H9 (cell line): ENCODE measurements around the gene AP3D1. TPM values are rescaled to one million over a fixed set of nuclear protein-coding genes. Genes with fewer than 3 reads are reported as not detected.

Source experiments
- DNase-seq: peaks from one replicate; pipeline ENCODE4 v3.0.0-alpha.2; 2017
- H2AFZ ChIP-seq: one replicate; pipeline ENCODE4 v1.6.1; 2013; ENCODE audit warnings: mild to moderate bottlenecking, low read length, control low read depth, moderate library complexity
- H2AK5ac ChIP-seq: 2 replicates; pipeline ENCODE4 v1.6.1; 2013; ENCODE audit warnings: low read length, control low read depth, mixed read lengths; ENCODE audit not compliant: insufficient read length
- H2BK120ac ChIP-seq: one replicate; pipeline ENCODE4 v1.6.1; 2013; ENCODE audit warnings: low read depth, mild to moderate bottlenecking, low read length, control low read depth, inconsistent platforms; ENCODE audit not compliant: poor library complexity, severe bottlenecking
- H2BK12ac ChIP-seq: 2 replicates; pipeline ENCODE4 v1.6.1; 2013; ENCODE audit warnings: low read length, control low read depth, mixed read lengths, low read depth; ENCODE audit not compliant: insufficient read length
- H2BK15ac ChIP-seq: 2 replicates; pipeline ENCODE4 v1.6.1; 2013; ENCODE audit warnings: low read depth, low read length, control low read depth
- H2BK20ac ChIP-seq: one replicate; pipeline ENCODE4 v1.6.1; 2013; ENCODE audit warnings: low read depth, mild to moderate bottlenecking, low read length, control low read depth, inconsistent platforms; ENCODE audit not compliant: poor library complexity, severe bottlenecking
- H2BK5ac ChIP-seq: 2 replicates; pipeline ENCODE4 v1.6.1; 2013; ENCODE audit warnings: low read length, control low read depth, mixed read lengths; ENCODE audit not compliant: insufficient read length
- H3K14ac ChIP-seq: 2 replicates; pipeline ENCODE4 v1.6.1; 2013; ENCODE audit warnings: low read length, control low read depth; ENCODE audit not compliant: insufficient read depth
- H3K18ac ChIP-seq: 2 replicates; pipeline ENCODE4 v1.6.1; 2013; ENCODE audit warnings: low read depth, mild to moderate bottlenecking, mixed read lengths, low read length, control low read depth; ENCODE audit not compliant: insufficient read length
- H3K23ac ChIP-seq: 2 replicates; pipeline ENCODE4 v1.6.1; 2013; ENCODE audit warnings: low read length, control low read depth, mixed read lengths, low read depth; ENCODE audit not compliant: insufficient read length
- H3K23me2 ChIP-seq: 2 replicates; pipeline ENCODE4 v1.6.1; 2013; ENCODE audit warnings: low read depth, mild to moderate bottlenecking, mixed read lengths, low read length, control low read depth; ENCODE audit not compliant: insufficient read length, poor library complexity, severe bottlenecking
- H3K27ac ChIP-seq: 2 replicates; pipeline ENCODE4 v1.5.1; 2013; ENCODE audit warnings: low read length, control low read depth, mixed read lengths, low read depth; ENCODE audit not compliant: insufficient read length
- H3K27me3 ChIP-seq: 2 replicates; pipeline ENCODE4 v1.6.1; 2013; ENCODE audit warnings: low read length, control low read depth, inconsistent platforms; ENCODE audit not compliant: insufficient read depth
- H3K4ac ChIP-seq: 2 replicates; pipeline ENCODE4 v1.6.1; 2013; ENCODE audit warnings: low read depth, mild to moderate bottlenecking, control low read depth, inconsistent platforms, low read length, moderate library complexity
- H3K4me1 ChIP-seq: 2 replicates; pipeline ENCODE4 v1.6.1; 2013; ENCODE audit warnings: low read length, control low read depth, inconsistent platforms; ENCODE audit not compliant: insufficient read depth
- H3K4me2 ChIP-seq: 2 replicates; pipeline ENCODE4 v1.6.1; 2013; ENCODE audit warnings: low read length, control low read depth, mixed read lengths; ENCODE audit not compliant: insufficient read length, insufficient read depth
- H3K56ac ChIP-seq: 2 replicates; pipeline ENCODE4 v1.6.1; 2013; ENCODE audit warnings: low read depth, mild to moderate bottlenecking, mixed read lengths, low read length, control low read depth; ENCODE audit not compliant: insufficient read length
- H3K79me1 ChIP-seq: 2 replicates; pipeline ENCODE4 v1.6.1; 2013; ENCODE audit warnings: low read depth, mild to moderate bottlenecking, moderate library complexity, low read length, control low read depth, inconsistent platforms; ENCODE audit not compliant: insufficient read depth, poor library complexity, severe bottlenecking
- H3K79me2 ChIP-seq: 2 replicates; pipeline ENCODE4 v1.6.1; 2013; ENCODE audit warnings: low read length, control low read depth, inconsistent platforms; ENCODE audit not compliant: insufficient read depth
- H3K9ac ChIP-seq: 2 replicates; pipeline ENCODE4 v1.6.1; 2013; ENCODE audit warnings: low read length, control low read depth, mixed read lengths; ENCODE audit not compliant: insufficient read length; ENCODE audit errors: extremely low read depth
- H3K9me3 ChIP-seq: one replicate; pipeline ENCODE4 v1.6.1; 2013; ENCODE audit warnings: low read depth, low read length, inconsistent platforms; ENCODE audit not compliant: control insufficient read depth
- H3T11ph ChIP-seq: one replicate; pipeline ENCODE4 v1.6.1; 2013; ENCODE audit warnings: mild to moderate bottlenecking, low read length, control low read depth, inconsistent platforms
- H4K20me1 ChIP-seq: one replicate; pipeline ENCODE4 v1.6.1; 2013; ENCODE audit not compliant: control insufficient read depth, insufficient read length, insufficient read depth
- H4K5ac ChIP-seq: 2 replicates; pipeline ENCODE4 v1.6.1; 2013; ENCODE audit warnings: low read depth, mild to moderate bottlenecking, mixed read lengths, low read length, control low read depth; ENCODE audit not compliant: insufficient read length
- H4K8ac ChIP-seq: replicated peaks from 2 replicates; pipeline ENCODE4 v1.6.1; 2013; ENCODE audit warnings: low read length, control low read depth, mixed read lengths, low read depth; ENCODE audit not compliant: insufficient read length
- H4K91ac ChIP-seq: 2 replicates; pipeline ENCODE4 v1.6.1; 2013; ENCODE audit warnings: low read depth, mild to moderate bottlenecking, moderate library complexity, mixed read lengths, low read length, control low read depth; ENCODE audit not compliant: insufficient read length
- H3K27ac Mint-ChIP-seq, 3 experiments: 2 replicates in 2 of 3; 3 replicates in 1 of 3; pipeline ENCODE4 v1.8.0; 2020 to 2021; ENCODE audit warnings: mixed read lengths in 3 of 3, mild to moderate bottlenecking in 1 of 3, moderate library complexity in 1 of 3
- H3K27me3 Mint-ChIP-seq: 2 replicates; pipeline ENCODE4 v1.8.0; 2021; ENCODE audit warnings: low read depth, mild to moderate bottlenecking, moderate library complexity, mixed read lengths
- H3K36me3 Mint-ChIP-seq, 3 experiments: 2 replicates in 2 of 3; 3 replicates in 1 of 3; pipeline ENCODE4 v1.8.0; 2020 to 2021; ENCODE audit warnings: low read depth in 3 of 3, mixed read lengths in 3 of 3; ENCODE audit not compliant: insufficient read depth in 1 of 3
- H3K4me1 Mint-ChIP-seq, 2 experiments: 2 replicates each; pipeline ENCODE4 v1.8.0; 2020; ENCODE audit warnings: mixed read lengths in 2 of 2
- H3K4me3 Mint-ChIP-seq, 2 experiments: 2 replicates in 1 of 2; 3 replicates in 1 of 2; pipeline ENCODE4 v1.8.0; 2020 to 2021; ENCODE audit warnings: mild to moderate bottlenecking in 2 of 2, mixed read lengths in 2 of 2, moderate library complexity in 1 of 2
- H3K9me3 Mint-ChIP-seq, 2 experiments: 2 replicates in 1 of 2; 3 replicates in 1 of 2; pipeline ENCODE4 v1.8.0; 2020; ENCODE audit warnings: mild to moderate bottlenecking in 2 of 2, mixed read lengths in 2 of 2, moderate library complexity in 1 of 2
- CTCF ChIP-seq: fragments of 200-600 bp; sonication (generic); conservative IDR thresholded peaks from 3 replicates; pipeline ENCODE4 v1.8.0; 2021; ENCODE audit warnings: antibody characterized with exemption, mild to moderate bottlenecking
- WGBS: extraction: QIAGEN DNeasy Blood & Tissue Kit; methylation state at CpG from one replicate; pipeline ENCODE4 v1.1.7; 2013; ENCODE audit warnings: missing lambda C conversion rate, low lambda C conversion rate, mixed read lengths; ENCODE audit not compliant: insufficient read length; ENCODE audit errors: extremely low coverage; 5-methylcytosine and 5-hydroxymethylcytosine counted together
- total RNA-seq: library from RNA; stranded (reverse); gene quantifications from 2 replicates; pipeline ENCODE4 v1.2.1, GENCODE V29; 2021

AP3D1 gene
- total RNA-seq, 1 experiment from 2014 or later = 142 TPM

- no peak overlapping the region for H3K9ac ChIP-seq
- H3K4ac ChIP-seq = no peak overlapping the region
- no peak overlapping the region for H3K4me2 ChIP-seq
- Mint-ChIP-seq H3K27me3 (no peaks in the 10 kb centered on the region; the same call in 1 of the 2 replicates), H3K4me1 (no peaks in the 10 kb centered on the region), H3K9me3 (peaks cover 14 to 16% of the 10 kb centered on the region in 2 experiments; a peak in 4 of 5 replicates), H3K4me3 (no peak overlapping the region; a peak in 1 of 5 replicates), H3K36me3 (peaks cover 60 to 83% (median 77%) of the 10 kb centered on the region in 3 experiments), H3K27ac (peak overlapping the region in 1 of 3 experiments; percentile 49; a peak in 1 of 7 replicates)
- H3T11ph ChIP-seq = no peak overlapping the region
- no peak overlapping the region for H3K56ac ChIP-seq
- no peak overlapping the region for H2BK15ac ChIP-seq
- no CpG with 5 or more reads among the region's 31 CpGs for WGBS
- TF ChIP-seq CTCF = no peak
- H2AK5ac ChIP-seq = no peak overlapping the region
- H3K79me2 ChIP-seq = peaks cover 2% of the 10 kb centered on the region; the same call in 1 of the 2 replicates
- H3K27ac ChIP-seq = no peak overlapping the region
- H4K5ac ChIP-seq = no peak overlapping the region
- no peak overlapping the region for H4K91ac ChIP-seq
- H3K9me3 ChIP-seq = peaks cover 5% of the 10 kb centered on the region
- no peaks in the 10 kb centered on the region for H3K23me2 ChIP-seq
- no peak overlapping the region for H2BK20ac ChIP-seq
- no peaks in the 10 kb centered on the region for H3K27me3 ChIP-seq
- no peak overlapping the region for H3K18ac ChIP-seq
- H3K14ac ChIP-seq = no peak overlapping the region
- H4K20me1 ChIP-seq = no peaks in the 10 kb centered on the region
- H3K23ac ChIP-seq = no peak overlapping the region
- no peaks in the 10 kb centered on the region for H3K4me1 ChIP-seq
- H2BK120ac ChIP-seq = no peak overlapping the region
- no peak overlapping the region for H2AFZ ChIP-seq
- no peak overlapping the region for H2BK12ac ChIP-seq
- H2BK5ac ChIP-seq = no peak overlapping the region
- no peak for DNase-seq
- no peaks in the 10 kb centered on the region for H3K79me1 ChIP-seq
- no peak overlapping the region for H4K8ac ChIP-seq
These were observed 42.1 kb downstream of the AP3D1 start for GRCh38 chr19:2109046-2109864.
